CD14-positive monocyte (primary cell): ENCODE data around the gene LTBP1. TPM values are rescaled to one million over a fixed set of nuclear protein-coding genes. Genes with fewer than 3 reads are reported as not detected.
A peak's percentile ranks its signal among the peaks of the same experiment; 100 is the strongest.

Experiments
- DNase-seq, 3 donors: peaks; one replicate each; pipeline ENCODE4 v3.0.0-alpha.2; 2011 to 2022
- H2AFZ ChIP-seq: 2 replicates; pipeline ENCODE4 v1.6.0; 2012; ENCODE audit warnings: mild to moderate bottlenecking, low read depth, low read length, inconsistent platforms; ENCODE audit not compliant: insufficient read depth, poor library complexity, severe bottlenecking
- H3K27ac ChIP-seq, 2 donors: 1 replicate in 1 of 2; 2 replicates in 1 of 2; pipeline ENCODE4 v1.5.1; 2012 to 2013; ENCODE audit warnings: low read length in 2 of 2, control low read depth in 1 of 2, inconsistent platforms in 1 of 2, low read depth in 1 of 2, mild to moderate bottlenecking in 1 of 2
- H3K27me3 ChIP-seq, 2 donors: one replicate each; pipeline versions ENCODE4 v1.6.0 to v1.6.1; 2011 to 2013; ENCODE audit warnings: low read length in 2 of 2; ENCODE audit not compliant: control insufficient read depth in 2 of 2, insufficient read depth in 2 of 2
- H3K36me3 ChIP-seq, 2 donors: replicated peaks in 1 of 2; 1 replicate in 1 of 2; 2 replicates in 1 of 2; pipeline versions ENCODE4 v1.5.1 to v1.6.1; 2012 to 2013; ENCODE audit warnings: low read length in 2 of 2, control low read depth in 1 of 2, inconsistent platforms in 1 of 2, mild to moderate bottlenecking in 1 of 2; ENCODE audit not compliant: insufficient read depth in 2 of 2, control insufficient read depth in 1 of 2
- H3K4me1 ChIP-seq, 2 donors: 1 replicate in 1 of 2; 2 replicates in 1 of 2; pipeline versions ENCODE4 v1.5.1 to v1.6.1; 2012 to 2013; ENCODE audit warnings: low read length in 2 of 2, control low read depth in 1 of 2, inconsistent platforms in 1 of 2, mild to moderate bottlenecking in 1 of 2, moderate library complexity in 1 of 2; ENCODE audit not compliant: insufficient read depth in 2 of 2, control insufficient read depth in 1 of 2
- H3K4me2 ChIP-seq: replicated peaks from 2 replicates; pipeline ENCODE3; 2012; ENCODE audit warnings: low read length, moderate library complexity, mild to moderate bottlenecking; ENCODE audit not compliant: poor library complexity, severe bottlenecking; ENCODE audit errors: extremely low read depth
- H3K4me3 ChIP-seq, 3 experiments: fragments of 200-600 bp in 1 of 3; sonication (generic) in 1 of 3; replicated peaks in 1 of 3; 1 replicate in 2 of 3; 2 replicates in 1 of 3; pipeline ENCODE4 v1.5.1; 2011 to 2013; ENCODE audit warnings: low read length in 3 of 3, mild to moderate bottlenecking in 3 of 3, control low read depth in 2 of 3, low read depth in 2 of 3, inconsistent platforms in 1 of 3, moderate library complexity in 1 of 3
- H3K79me2 ChIP-seq: 2 replicates; pipeline ENCODE4 v1.6.0; 2012; ENCODE audit warnings: mild to moderate bottlenecking, control low read depth, inconsistent platforms, low read length, moderate library complexity; ENCODE audit not compliant: insufficient read depth
- H3K9ac ChIP-seq: 2 replicates; pipeline ENCODE4 v1.6.0; 2017; ENCODE audit warnings: low read length, mild to moderate bottlenecking; ENCODE audit not compliant: insufficient read depth, poor library complexity, severe bottlenecking
- H3K9me3 ChIP-seq, 2 donors: replicated peaks in 1 of 2; 1 replicate in 1 of 2; 2 replicates in 1 of 2; pipeline versions ENCODE4 v1.5.1 to v1.6.1; 2012 to 2013; ENCODE audit warnings: low read length in 2 of 2, control low read depth in 1 of 2; ENCODE audit not compliant: control insufficient read depth in 1 of 2, insufficient read depth in 1 of 2
- H4K20me1 ChIP-seq: 2 replicates; pipeline ENCODE4 v1.6.0; 2012; ENCODE audit warnings: mild to moderate bottlenecking, low read length, control low read depth, moderate library complexity; ENCODE audit not compliant: insufficient read depth
- H3K27ac Mint-ChIP-seq, 7 donors: one replicate each; pipeline ENCODE4 v1.8.0; 2020; ENCODE audit warnings: mild to moderate bottlenecking in 7 of 7, mixed read lengths in 7 of 7, moderate library complexity in 6 of 7, inconsistent platforms in 2 of 7
- H3K27me3 Mint-ChIP-seq, 3 donors: one replicate each; pipeline ENCODE4 v1.8.0; 2021 to 2022; ENCODE audit warnings: low read depth in 3 of 3, mild to moderate bottlenecking in 3 of 3, mixed read lengths in 3 of 3, moderate library complexity in 3 of 3, inconsistent platforms in 1 of 3
- H3K36me3 Mint-ChIP-seq, 2 donors: one replicate each; pipeline ENCODE4 v1.8.0; 2020; ENCODE audit warnings: mixed read lengths in 2 of 2, inconsistent platforms in 1 of 2, mild to moderate bottlenecking in 1 of 2
- H3K4me1 Mint-ChIP-seq: one replicate; pipeline ENCODE4 v1.8.0; 2020; ENCODE audit warnings: mild to moderate bottlenecking, mixed read lengths
- H3K4me3 Mint-ChIP-seq, 2 donors: one replicate each; pipeline ENCODE4 v1.8.0; 2020; ENCODE audit warnings: mild to moderate bottlenecking in 2 of 2, mixed read lengths in 2 of 2, moderate library complexity in 1 of 2
- H3K9me3 Mint-ChIP-seq, 7 donors: one replicate each; pipeline ENCODE4 v1.8.0; 2020 to 2022; ENCODE audit warnings: mixed read lengths in 7 of 7, mild to moderate bottlenecking in 6 of 7, moderate library complexity in 6 of 7, inconsistent platforms in 2 of 7
- WGBS: methylation state at CpG from one replicate; pipeline ENCODE4 v1.1.5; 2013; ENCODE audit warnings: missing lambda C conversion rate; ENCODE audit not compliant: insufficient coverage; 5-methylcytosine and 5-hydroxymethylcytosine counted together
- intact Hi-C, 2 donors: fragments of 100-400 bp; cut with micrococcal nuclease; formaldehyde crosslinking; loops; one replicate each; pipeline versions ENCODE4 v1.15.0 to v1.15.1; 2023
- polyA plus RNA-seq, 3 donors: library from polyadenylated mRNA; depleted of rRNA in 1 of 3; unstranded in 2 of 3; stranded (reverse) in 1 of 3; fragments of 300-500 nt in 2 of 3; fragments of >200 nt in 1 of 3; fragmentation: Illumina TruSeq in 2 of 3; gene quantifications; 1 replicate in 2 of 3; 2 replicates in 1 of 3; pipeline ENCODE4 v1.2.3, GENCODE V29; 2012 to 2021
- TF ChIP-seq, protein P1 (sequence below): fragments of 200-600 bp; IDR thresholded peaks from one replicate; pipeline ENCODE4 v1.8.0; 2022; ENCODE audit warnings: antibody characterized with exemption, mild to moderate bottlenecking

Gene LTBP1
- polyA plus RNA-seq, 3 donors = 0.18 to 0.24 TPM; not detected in 1

DNA sequence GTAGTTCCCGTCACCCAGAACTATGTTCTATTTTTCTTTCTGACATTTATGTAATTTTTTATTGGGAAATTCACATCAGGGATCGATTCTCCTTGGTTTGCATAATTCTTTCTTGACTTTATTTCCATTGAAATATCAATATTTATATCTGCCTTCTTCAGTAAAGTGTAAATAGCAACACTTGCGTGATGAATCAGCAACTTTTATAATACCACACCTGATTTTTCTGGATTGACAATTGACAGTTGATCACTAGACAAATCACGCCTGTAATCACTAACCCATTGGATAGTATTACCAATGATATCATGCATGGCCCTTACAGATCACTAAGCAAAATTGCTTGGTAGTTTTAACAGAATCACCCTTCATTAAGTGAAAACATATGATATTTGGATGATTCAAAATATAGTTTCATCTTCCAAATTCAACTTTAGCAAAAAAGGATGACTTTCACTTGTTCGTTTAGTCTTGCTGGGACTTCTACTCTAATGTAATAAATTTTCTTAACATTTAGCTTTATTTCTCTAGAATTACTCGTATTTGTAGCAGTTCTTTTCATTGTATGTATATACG is 390.7 kb downstream of the LTBP1 start:
- H4K20me1 ChIP-seq = no peaks in the 10 kb centered on the region
- H2AFZ ChIP-seq = no peak overlapping the region
- Mint-ChIP-seq H3K27me3 (peaks cover 0 to 8% (median 7%) of the 10 kb centered on the region in 3 donors), H3K36me3 (no peaks in the 10 kb centered on the region), H3K27ac (no peak overlapping the region), H3K4me3 (no peak overlapping the region), H3K9me3 (peaks cover 0 to 13% (median 2%) of the 10 kb centered on the region in 7 donors), H3K4me1 (peaks cover 14% of the 10 kb centered on the region)
- H3K4me2 ChIP-seq = no peak overlapping the region
- H3K9me3 ChIP-seq = no peaks in the 10 kb centered on the region
- H3K79me2 ChIP-seq = no peaks in the 10 kb centered on the region
- H3K27me3 ChIP-seq = no peaks in the 10 kb centered on the region
- DNase-seq = no peak
- TF ChIP-seq, protein P1, sequence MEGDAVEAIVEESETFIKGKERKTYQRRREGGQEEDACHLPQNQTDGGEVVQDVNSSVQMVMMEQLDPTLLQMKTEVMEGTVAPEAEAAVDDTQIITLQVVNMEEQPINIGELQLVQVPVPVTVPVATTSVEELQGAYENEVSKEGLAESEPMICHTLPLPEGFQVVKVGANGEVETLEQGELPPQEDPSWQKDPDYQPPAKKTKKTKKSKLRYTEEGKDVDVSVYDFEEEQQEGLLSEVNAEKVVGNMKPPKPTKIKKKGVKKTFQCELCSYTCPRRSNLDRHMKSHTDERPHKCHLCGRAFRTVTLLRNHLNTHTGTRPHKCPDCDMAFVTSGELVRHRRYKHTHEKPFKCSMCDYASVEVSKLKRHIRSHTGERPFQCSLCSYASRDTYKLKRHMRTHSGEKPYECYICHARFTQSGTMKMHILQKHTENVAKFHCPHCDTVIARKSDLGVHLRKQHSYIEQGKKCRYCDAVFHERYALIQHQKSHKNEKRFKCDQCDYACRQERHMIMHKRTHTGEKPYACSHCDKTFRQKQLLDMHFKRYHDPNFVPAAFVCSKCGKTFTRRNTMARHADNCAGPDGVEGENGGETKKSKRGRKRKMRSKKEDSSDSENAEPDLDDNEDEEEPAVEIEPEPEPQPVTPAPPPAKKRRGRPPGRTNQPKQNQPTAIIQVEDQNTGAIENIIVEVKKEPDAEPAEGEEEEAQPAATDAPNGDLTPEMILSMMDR = no peak
- no peak overlapping the region for H3K27ac ChIP-seq
- H3K9ac ChIP-seq = no peak overlapping the region
- no peaks in the 10 kb centered on the region for H3K36me3 ChIP-seq
- intact Hi-C loops = no loop called here
- WGBS = no CpG with 5 or more reads among the region's 7 CpGs
- H3K4me1 ChIP-seq = peaks cover 12 to 15% of the 10 kb centered on the region in 2 donors
- no peak overlapping the region for H3K4me3 ChIP-seq

DNA sequence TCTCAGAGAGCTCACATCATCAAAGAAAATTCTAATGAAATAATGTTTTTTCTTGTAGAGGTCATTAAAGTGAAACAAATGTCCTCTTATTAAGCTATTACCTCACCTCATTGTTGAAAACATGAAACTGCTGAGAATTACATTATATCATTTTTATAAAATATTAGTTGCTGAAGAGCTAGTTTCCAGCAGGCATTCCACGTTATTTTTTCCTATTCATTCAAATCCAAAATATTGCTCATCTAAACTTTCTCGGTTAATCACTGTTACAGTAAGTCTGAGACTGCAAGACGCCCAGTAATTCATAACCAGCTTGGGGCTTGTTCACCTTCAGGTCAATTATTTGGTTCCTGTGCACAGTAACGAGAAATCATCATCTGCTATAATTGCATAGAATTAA is 391.2 kb downstream of the LTBP1 start:
- TF ChIP-seq, protein P1 = no peak
- no peak for DNase-seq
- Mint-ChIP-seq H3K9me3 (peaks cover 0 to 11% (median 2%) of the 10 kb centered on the region in 7 donors), H3K27ac (no peak overlapping the region), H3K4me1 (peaks cover 14% of the 10 kb centered on the region), H3K4me3 (no peak overlapping the region), H3K27me3 (peaks cover 0 to 8% (median 7%) of the 10 kb centered on the region in 3 donors), H3K36me3 (no peaks in the 10 kb centered on the region)
- 100% methylated on average over 2 of the region's 4 CpGs for WGBS
- H2AFZ ChIP-seq = peak overlapping the region; percentile 11
- H3K9ac ChIP-seq = no peak overlapping the region
- no peaks in the 10 kb centered on the region for H3K36me3 ChIP-seq
- no peak overlapping the region for H3K4me3 ChIP-seq
- no peaks in the 10 kb centered on the region for H3K9me3 ChIP-seq
- no peak overlapping the region for H3K4me2 ChIP-seq
- no peaks in the 10 kb centered on the region for H3K79me2 ChIP-seq
- no peaks in the 10 kb centered on the region for H3K27me3 ChIP-seq
- H3K4me1 ChIP-seq = peaks cover 12 to 15% of the 10 kb centered on the region in 2 donors
- no peaks in the 10 kb centered on the region for H4K20me1 ChIP-seq
- intact Hi-C loops = no loop called here
- no peak overlapping the region for H3K27ac ChIP-seq
